ENCODE measurements around the gene RNF207. TPM values are rescaled to one million over a fixed set of nuclear protein-coding genes. Genes with fewer than 3 reads are reported as not detected.

Gene RNF207
- total and polyA plus RNA-seq, 2 of the 13 experiments (the other 11 are each of a cell fraction or from before 2014, with no cell fraction given) = 9.8 to 15.9 TPM

DNA sequence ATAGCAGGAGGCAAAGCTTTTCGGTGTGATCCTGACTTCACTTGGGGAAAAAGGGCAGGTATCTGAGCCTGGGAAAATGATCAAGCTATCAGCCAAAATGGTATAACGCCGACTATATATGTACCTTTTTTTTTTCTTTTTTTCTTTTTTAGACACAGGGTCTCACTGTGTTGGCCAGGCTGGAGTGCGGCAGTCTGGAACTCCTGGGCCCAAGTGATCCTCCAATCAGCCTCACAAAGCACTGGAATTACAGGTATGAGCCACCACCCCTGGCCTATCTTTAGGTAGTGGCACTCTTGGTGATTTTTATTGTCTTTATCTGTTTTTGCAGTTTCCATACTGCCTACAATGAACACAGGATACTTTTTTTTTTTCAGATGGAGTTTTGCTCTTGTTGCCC, 31.2 kb downstream of the RNF207 start:
- no peak overlapping the region for H3K27ac ChIP-seq (ENCODE audit: extremely low read length, insufficient read depth, low read length)
- H3K4me2 ChIP-seq (ENCODE audit: low read depth, low read length) = no peak overlapping the region
- TF ChIP-seq PRPF4 (IDR thresholded peaks at IDR 0.05; ENCODE audit: low read depth, low read length, poor library complexity, severe bottlenecking) = no peak
- no peak for TF ChIP-seq ZNF773 (CRISPR knock-in tag; IDR thresholded peaks at IDR 0.05; ENCODE audit: borderline replicate concordance)
- peak; percentile 42; the same call in 1 of the 2 replicates for TF ChIP-seq ZNF121 (CRISPR knock-in tag; IDR thresholded peaks at IDR 0.05)
- TF ChIP-seq ISL2 (CRISPR knock-in tag; IDR thresholded peaks at IDR 0.05) = no peak
- H3K4me1 ChIP-seq (ENCODE audit: insufficient read depth, low read length) = peaks cover 68% of the 10 kb centered on the region
- intact Hi-C loops (cut with micrococcal nuclease; ENCODE audit: unreplicated experiment) (no loop called here), in situ Hi-C loops (cut with HindIII; ENCODE audit: extremely low pct_ligation_motif_present, low pct_unique_long_range_greater_than_20kb) (no loop called here)
- H3K9ac ChIP-seq (ENCODE audit: insufficient read depth, low read depth, low read length) = no peak overlapping the region
- no peak overlapping the region for H3K4me3 ChIP-seq (replicated peaks in 1 of 3; ENCODE audit: insufficient read depth in 1 of 3, low read depth in 2 of 3, low read length in 3 of 3)
- H3K27me3 ChIP-seq (ENCODE audit: control insufficient read depth in 1 of 2, insufficient read depth in 2 of 2, low read length in 2 of 2) = peaks cover 0 to 9% of the 10 kb centered on the region in 2 experiments; a peak in 2 of 5 replicates
- FAIRE-seq = no peak
- whole genome bisulfite sequencing (ENCODE audit: low lambda C conversion rate) = 92% methylated on average over 4 of the region's 4 CpGs
- no peak for ATAC-seq
- H3K9me3 ChIP-seq (ENCODE audit: low read length) = no peaks in the 10 kb centered on the region
- CTCF ChIA-PET (ENCODE audit: low intra/inter-chr PET ratio, low total read pairs) = no interaction called here
- BruUV-seq (replicated peaks) = no TSS peak
- no peak for DNase-seq (ENCODE audit: low spot score)
- H3K36me3 ChIP-seq (replicated peaks in 1 of 2; ENCODE audit: control insufficient read depth in 1 of 2, insufficient read depth in 2 of 2, low read length in 2 of 2) = peaks cover 2 to 12% of the 10 kb centered on the region in 2 experiments; a peak in 4 of 5 replicates
- H3K79me2 ChIP-seq (ENCODE audit: insufficient read depth, low read length) = peaks cover 20% of the 10 kb centered on the region
- POLR2A ChIA-PET = interaction anchor here (1.6 kb wide), 1 partner anchor 32 kb away, joined by 5 read pairs; no protein-coding TSS in a partner anchor
- no peaks in the 10 kb centered on the region for H4K20me1 ChIP-seq (ENCODE audit: insufficient read depth, low read length)
- no peak overlapping the region for H2AFZ ChIP-seq (ENCODE audit: low read length)

DNA sequence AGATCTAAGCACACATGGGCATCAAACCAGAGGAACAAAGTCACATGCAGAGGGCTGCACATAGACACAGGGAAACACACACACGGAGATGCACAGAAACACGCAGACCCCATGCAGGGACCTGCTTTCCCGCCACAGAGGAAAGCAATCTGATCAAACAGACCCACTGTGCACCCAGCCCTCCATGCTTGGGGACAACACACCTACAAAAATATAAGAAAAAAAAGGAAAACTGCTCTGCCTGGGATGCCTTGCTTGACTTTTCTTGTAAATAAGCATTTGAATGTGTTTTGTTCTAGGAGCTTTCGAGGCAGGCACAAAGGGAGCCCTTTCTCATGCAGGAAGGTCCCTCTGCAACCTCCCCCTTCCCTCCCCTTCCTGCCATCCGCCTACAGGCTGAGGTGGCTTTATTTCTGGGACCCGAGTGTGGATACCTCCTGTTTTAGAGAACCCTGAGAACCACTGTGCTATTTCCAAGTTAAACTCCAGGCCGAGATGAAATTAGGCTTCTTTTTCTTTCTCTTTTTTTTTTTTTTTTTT, 33.4 kb downstream of the RNF207 start:
- no peak overlapping the region for H3K4me3 ChIP-seq (replicated peaks in 1 of 3; ENCODE audit: insufficient read depth in 1 of 3, low read depth in 2 of 3, low read length in 3 of 3)
- H3K4me1 ChIP-seq (ENCODE audit: insufficient read depth, low read length) = peaks cover 58% of the 10 kb centered on the region
- H3K36me3 ChIP-seq (replicated peaks in 1 of 2; ENCODE audit: control insufficient read depth in 1 of 2, insufficient read depth in 2 of 2, low read length in 2 of 2) = no peaks in the 10 kb centered on the region
- peak overlapping the region; percentile 70 for H3K4me2 ChIP-seq (ENCODE audit: low read depth, low read length)
- no TSS peak for BruUV-seq (replicated peaks)
- no peak overlapping the region for H3K9ac ChIP-seq (ENCODE audit: insufficient read depth, low read depth, low read length)
- peaks cover 9 to 25% of the 10 kb centered on the region in 2 experiments; a peak in 3 of 5 replicates for H3K27me3 ChIP-seq (ENCODE audit: control insufficient read depth in 1 of 2, insufficient read depth in 2 of 2, low read length in 2 of 2)
- no peaks in the 10 kb centered on the region for H3K9me3 ChIP-seq (ENCODE audit: low read length)
- DNase-seq (ENCODE audit: low spot score) (no peak), ATAC-seq (no peak), FAIRE-seq (no peak)
- 15% methylated on average over 7 of the region's 7 CpGs for WGBS (ENCODE audit: low lambda C conversion rate)
- H3K79me2 ChIP-seq (ENCODE audit: insufficient read depth, low read length) = peaks cover 11% of the 10 kb centered on the region
- CTCF ChIA-PET (ENCODE audit: low intra/inter-chr PET ratio, low total read pairs) = no interaction called here
- H2AFZ ChIP-seq (ENCODE audit: low read length) = no peak overlapping the region
- intact Hi-C loops (cut with micrococcal nuclease; ENCODE audit: unreplicated experiment) (no loop called here), in situ Hi-C loops (cut with HindIII; ENCODE audit: extremely low pct_ligation_motif_present, low pct_unique_long_range_greater_than_20kb) (no loop called here)
- POLR2A ChIA-PET = interaction anchor here (1.0 kb wide), 1 partner anchor 15 kb away, joined by 3 read pairs; no protein-coding TSS in a partner anchor
- no peak overlapping the region for H3K27ac ChIP-seq (ENCODE audit: extremely low read length, insufficient read depth, low read length)
- 0 out of 2 replicates have a peak, but pooled peaks cover 2% of the 10 kb centered on the region for H4K20me1 ChIP-seq (ENCODE audit: insufficient read depth, low read length)
- TF ChIP-seq, protein P1, sequence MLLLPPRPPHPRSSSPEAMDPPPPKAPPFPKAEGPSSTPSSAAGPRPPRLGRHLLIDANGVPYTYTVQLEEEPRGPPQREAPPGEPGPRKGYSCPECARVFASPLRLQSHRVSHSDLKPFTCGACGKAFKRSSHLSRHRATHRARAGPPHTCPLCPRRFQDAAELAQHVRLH (CRISPR knock-in tag; IDR thresholded peaks at IDR 0.05; ENCODE audit: borderline replicate concordance, low read depth) = no peak
- TF ChIP-seq CHCHD3 (CRISPR knock-in tag; IDR thresholded peaks at IDR 0.05) (no peak), CENPX (CRISPR knock-in tag; IDR thresholded peaks at IDR 0.05) (no peak), HOXD1 (CRISPR knock-in tag; IDR thresholded peaks at IDR 0.05) (no peak)
- TF ChIP-seq, protein P2, sequence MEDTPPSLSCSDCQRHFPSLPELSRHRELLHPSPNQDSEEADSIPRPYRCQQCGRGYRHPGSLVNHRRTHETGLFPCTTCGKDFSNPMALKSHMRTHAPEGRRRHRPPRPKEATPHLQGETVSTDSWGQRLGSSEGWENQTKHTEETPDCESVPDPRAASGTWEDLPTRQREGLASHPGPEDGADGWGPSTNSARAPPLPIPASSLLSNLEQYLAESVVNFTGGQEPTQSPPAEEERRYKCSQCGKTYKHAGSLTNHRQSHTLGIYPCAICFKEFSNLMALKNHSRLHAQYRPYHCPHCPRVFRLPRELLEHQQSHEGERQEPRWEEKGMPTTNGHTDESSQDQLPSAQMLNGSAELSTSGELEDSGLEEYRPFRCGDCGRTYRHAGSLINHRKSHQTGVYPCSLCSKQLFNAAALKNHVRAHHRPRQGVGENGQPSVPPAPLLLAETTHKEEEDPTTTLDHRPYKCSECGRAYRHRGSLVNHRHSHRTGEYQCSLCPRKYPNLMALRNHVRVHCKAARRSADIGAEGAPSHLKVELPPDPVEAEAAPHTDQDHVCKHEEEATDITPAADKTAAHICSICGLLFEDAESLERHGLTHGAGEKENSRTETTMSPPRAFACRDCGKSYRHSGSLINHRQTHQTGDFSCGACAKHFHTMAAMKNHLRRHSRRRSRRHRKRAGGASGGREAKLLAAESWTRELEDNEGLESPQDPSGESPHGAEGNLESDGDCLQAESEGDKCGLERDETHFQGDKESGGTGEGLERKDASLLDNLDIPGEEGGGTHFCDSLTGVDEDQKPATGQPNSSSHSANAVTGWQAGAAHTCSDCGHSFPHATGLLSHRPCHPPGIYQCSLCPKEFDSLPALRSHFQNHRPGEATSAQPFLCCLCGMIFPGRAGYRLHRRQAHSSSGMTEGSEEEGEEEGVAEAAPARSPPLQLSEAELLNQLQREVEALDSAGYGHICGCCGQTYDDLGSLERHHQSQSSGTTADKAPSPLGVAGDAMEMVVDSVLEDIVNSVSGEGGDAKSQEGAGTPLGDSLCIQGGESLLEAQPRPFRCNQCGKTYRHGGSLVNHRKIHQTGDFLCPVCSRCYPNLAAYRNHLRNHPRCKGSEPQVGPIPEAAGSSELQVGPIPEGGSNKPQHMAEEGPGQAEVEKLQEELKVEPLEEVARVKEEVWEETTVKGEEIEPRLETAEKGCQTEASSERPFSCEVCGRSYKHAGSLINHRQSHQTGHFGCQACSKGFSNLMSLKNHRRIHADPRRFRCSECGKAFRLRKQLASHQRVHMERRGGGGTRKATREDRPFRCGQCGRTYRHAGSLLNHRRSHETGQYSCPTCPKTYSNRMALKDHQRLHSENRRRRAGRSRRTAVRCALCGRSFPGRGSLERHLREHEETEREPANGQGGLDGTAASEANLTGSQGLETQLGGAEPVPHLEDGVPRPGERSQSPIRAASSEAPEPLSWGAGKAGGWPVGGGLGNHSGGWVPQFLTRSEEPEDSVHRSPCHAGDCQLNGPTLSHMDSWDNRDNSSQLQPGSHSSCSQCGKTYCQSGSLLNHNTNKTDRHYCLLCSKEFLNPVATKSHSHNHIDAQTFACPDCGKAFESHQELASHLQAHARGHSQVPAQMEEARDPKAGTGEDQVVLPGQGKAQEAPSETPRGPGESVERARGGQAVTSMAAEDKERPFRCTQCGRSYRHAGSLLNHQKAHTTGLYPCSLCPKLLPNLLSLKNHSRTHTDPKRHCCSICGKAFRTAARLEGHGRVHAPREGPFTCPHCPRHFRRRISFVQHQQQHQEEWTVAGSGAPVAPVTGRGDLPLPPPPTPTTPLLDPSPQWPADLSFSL (CRISPR knock-in tag; IDR thresholded peaks at IDR 0.05) = no peak
- TF ChIP-seq, protein P3, sequence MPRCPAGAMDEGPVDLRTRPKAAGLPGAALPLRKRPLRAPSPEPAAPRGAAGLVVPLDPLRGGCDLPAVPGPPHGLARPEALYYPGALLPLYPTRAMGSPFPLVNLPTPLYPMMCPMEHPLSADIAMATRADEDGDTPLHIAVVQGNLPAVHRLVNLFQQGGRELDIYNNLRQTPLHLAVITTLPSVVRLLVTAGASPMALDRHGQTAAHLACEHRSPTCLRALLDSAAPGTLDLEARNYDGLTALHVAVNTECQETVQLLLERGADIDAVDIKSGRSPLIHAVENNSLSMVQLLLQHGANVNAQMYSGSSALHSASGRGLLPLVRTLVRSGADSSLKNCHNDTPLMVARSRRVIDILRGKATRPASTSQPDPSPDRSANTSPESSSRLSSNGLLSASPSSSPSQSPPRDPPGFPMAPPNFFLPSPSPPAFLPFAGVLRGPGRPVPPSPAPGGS (CRISPR knock-in tag; IDR thresholded peaks at IDR 0.05) = no peak
